Measurements from ENCODE around the gene PDE4D. TPM values are rescaled to one million over a fixed set of nuclear protein-coding genes. Genes with fewer than 3 reads are reported as not detected.

The PDE4D gene
- total and polyA plus RNA-seq, 3 experiments from 2014 or later = 5.6 to 18.3 (median 17.7) TPM

DNA sequence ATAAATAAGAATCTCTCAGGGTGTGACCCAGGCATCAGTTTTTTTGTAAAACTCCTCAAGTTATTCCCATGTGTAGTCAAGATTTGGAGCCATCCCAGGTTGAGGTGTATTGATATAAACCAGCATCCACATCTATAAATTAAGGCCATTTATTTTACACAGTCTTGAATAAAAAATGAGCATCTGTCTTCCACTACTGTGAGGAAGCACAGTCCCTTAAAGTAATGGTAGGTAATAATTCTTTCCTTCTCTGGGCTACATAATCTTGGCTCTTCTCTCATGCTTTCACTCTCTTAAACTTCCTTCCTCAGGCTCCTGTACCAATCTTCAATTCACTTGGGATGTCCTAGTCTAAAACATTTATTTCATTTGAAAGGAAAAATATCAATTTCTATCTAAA is 110.3 kb downstream of the PDE4D start:
- no peak overlapping the region for H3K27ac ChIP-seq (ENCODE audit: low read depth, low read length)
- POLR2A ChIA-PET = no interaction called here
- H3K4me1 ChIP-seq (ENCODE audit: insufficient read depth, low read length) = no peaks in the 10 kb centered on the region
- no peaks in the 10 kb centered on the region for H3K36me3 ChIP-seq (ENCODE audit: insufficient read depth, low read length)
- Mint-ChIP-seq H3K4me1 (no peaks in the 10 kb centered on the region), H3K4me3 (no peak overlapping the region), H3K9me3 (peaks cover 0 to 2% (median 0%) of the 10 kb centered on the region in 5 donors), H3K36me3 (no peaks in the 10 kb centered on the region), H3K27ac (no peak overlapping the region), H3K27me3 (peaks cover 4 to 7% of the 10 kb centered on the region in 2 donors)
- H3K4me3 ChIP-seq (ENCODE audit: low read length) = no peak overlapping the region
- H3K27me3 ChIP-seq (ENCODE audit: insufficient read depth, low read length, poor library complexity, severe bottlenecking) = no peaks in the 10 kb centered on the region
- no peaks in the 10 kb centered on the region for H3K9me3 ChIP-seq (ENCODE audit: low read length)
- no peak for DNase-seq
- CTCF ChIA-PET = no interaction called here

DNA sequence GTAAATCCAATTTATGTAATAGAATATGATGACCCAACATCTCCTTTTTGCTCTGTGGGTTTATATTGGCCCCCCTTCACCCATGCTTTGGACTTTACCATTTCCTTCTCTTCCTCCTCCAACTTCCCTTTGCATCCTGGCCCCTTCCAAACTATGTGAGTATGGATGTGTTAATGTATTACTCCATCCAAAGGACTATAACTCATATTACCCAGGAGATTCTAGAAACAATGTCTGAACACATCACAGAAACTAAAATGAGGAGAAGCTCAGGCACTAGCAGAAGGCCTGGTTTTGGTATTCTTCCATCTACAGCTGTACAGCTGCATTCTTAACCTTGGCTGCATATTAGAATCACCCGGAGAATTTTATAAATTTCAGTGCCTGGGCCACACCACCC is 110.7 kb downstream of the PDE4D start:
- Mint-ChIP-seq H3K36me3 (no peaks in the 10 kb centered on the region), H3K27me3 (peaks cover 0 to 5% of the 10 kb centered on the region in 2 donors), H3K4me3 (no peak overlapping the region), H3K4me1 (no peaks in the 10 kb centered on the region), H3K27ac (no peak overlapping the region), H3K9me3 (peaks cover 0 to 2% (median 0%) of the 10 kb centered on the region in 5 donors)
- ChIA-PET CTCF (no interaction called here), POLR2A (no interaction called here)
- H3K27me3 ChIP-seq (ENCODE audit: insufficient read depth, low read length, poor library complexity, severe bottlenecking) = no peaks in the 10 kb centered on the region
- no peak for DNase-seq
- H3K27ac ChIP-seq (ENCODE audit: low read depth, low read length) = no peak overlapping the region
- H3K36me3 ChIP-seq (ENCODE audit: insufficient read depth, low read length) = no peaks in the 10 kb centered on the region
- H3K4me3 ChIP-seq (ENCODE audit: low read length) = no peak overlapping the region
- H3K4me1 ChIP-seq (ENCODE audit: insufficient read depth, low read length) = no peaks in the 10 kb centered on the region
- H3K9me3 ChIP-seq (ENCODE audit: low read length) = no peaks in the 10 kb centered on the region

DNA sequence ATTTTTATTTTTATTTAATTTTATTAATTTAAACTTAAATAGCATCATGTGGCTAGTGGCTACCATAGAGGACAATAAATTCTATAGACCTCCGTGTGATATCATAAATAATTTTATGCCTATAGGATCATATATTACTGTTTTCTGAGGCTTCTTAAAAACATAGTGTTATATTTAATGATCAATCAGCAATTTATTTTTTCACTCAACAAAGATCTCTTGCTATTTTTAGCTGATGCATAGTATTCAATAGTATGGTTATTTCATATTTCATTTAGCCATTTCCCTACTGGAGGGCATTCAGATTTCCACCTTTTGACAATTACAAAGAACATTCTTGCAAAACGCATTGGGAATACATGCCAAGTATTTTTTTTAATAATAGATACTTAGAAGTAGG is 114.1 kb downstream of the PDE4D start:
- Mint-ChIP-seq H3K27me3 (peaks cover 0 to 7% of the 10 kb centered on the region in 2 donors), H3K4me1 (no peaks in the 10 kb centered on the region), H3K9me3 (peaks cover 0 to 2% (median 0%) of the 10 kb centered on the region in 5 donors), H3K36me3 (no peaks in the 10 kb centered on the region), H3K27ac (no peak overlapping the region), H3K4me3 (no peak overlapping the region)
- Histone ChIP-seq H3K4me1 (ENCODE audit: insufficient read depth, low read length) (no peaks in the 10 kb centered on the region), H3K4me3 (ENCODE audit: low read length) (no peak overlapping the region), H3K36me3 (ENCODE audit: insufficient read depth, low read length) (no peaks in the 10 kb centered on the region), H3K9me3 (ENCODE audit: low read length) (no peaks in the 10 kb centered on the region), H3K27ac (ENCODE audit: low read depth, low read length) (no peak overlapping the region), H3K27me3 (ENCODE audit: insufficient read depth, low read length, poor library complexity, severe bottlenecking) (no peaks in the 10 kb centered on the region)
- CTCF ChIA-PET = no interaction called here
- no peak for DNase-seq
- POLR2A ChIA-PET = no interaction called here

DNA sequence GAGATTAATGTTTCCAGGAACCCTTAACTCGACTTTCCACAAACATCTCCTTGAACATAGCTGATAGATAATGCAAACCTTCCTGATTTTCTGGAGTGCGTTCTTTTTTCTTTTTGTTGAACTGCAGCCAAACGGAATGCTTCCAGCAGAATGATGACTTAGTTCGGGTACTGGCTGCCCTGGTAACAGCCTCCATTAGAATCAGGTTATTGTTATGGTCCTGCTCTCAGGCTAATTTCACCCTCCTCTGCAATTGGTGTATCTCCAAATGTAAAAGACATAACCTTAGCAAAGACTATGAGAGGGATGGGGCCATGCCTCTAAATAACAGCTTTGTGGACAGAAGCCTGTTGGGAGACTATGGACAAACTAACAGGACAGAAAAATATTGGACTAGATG is 116.5 kb downstream of the PDE4D start:
- H3K27ac Mint-ChIP-seq = no peak overlapping the region
- no peaks in the 10 kb centered on the region for H3K36me3 Mint-ChIP-seq
- Histone ChIP-seq H3K27ac (ENCODE audit: low read depth, low read length) (no peak overlapping the region), H3K4me1 (ENCODE audit: insufficient read depth, low read length) (no peaks in the 10 kb centered on the region), H3K9me3 (ENCODE audit: low read length) (no peaks in the 10 kb centered on the region), H3K4me3 (ENCODE audit: low read length) (no peak overlapping the region), H3K27me3 (ENCODE audit: insufficient read depth, low read length, poor library complexity, severe bottlenecking) (no peaks in the 10 kb centered on the region), H3K36me3 (ENCODE audit: insufficient read depth, low read length) (no peaks in the 10 kb centered on the region)
- no peak overlapping the region for H3K4me3 Mint-ChIP-seq
- POLR2A ChIA-PET = no interaction called here
- no peak for DNase-seq
- CTCF ChIA-PET = no interaction called here
- peaks cover 0 to 7% of the 10 kb centered on the region in 2 donors for H3K27me3 Mint-ChIP-seq
- no peaks in the 10 kb centered on the region for H3K4me1 Mint-ChIP-seq
- H3K9me3 Mint-ChIP-seq = no peaks in the 10 kb centered on the region

DNA sequence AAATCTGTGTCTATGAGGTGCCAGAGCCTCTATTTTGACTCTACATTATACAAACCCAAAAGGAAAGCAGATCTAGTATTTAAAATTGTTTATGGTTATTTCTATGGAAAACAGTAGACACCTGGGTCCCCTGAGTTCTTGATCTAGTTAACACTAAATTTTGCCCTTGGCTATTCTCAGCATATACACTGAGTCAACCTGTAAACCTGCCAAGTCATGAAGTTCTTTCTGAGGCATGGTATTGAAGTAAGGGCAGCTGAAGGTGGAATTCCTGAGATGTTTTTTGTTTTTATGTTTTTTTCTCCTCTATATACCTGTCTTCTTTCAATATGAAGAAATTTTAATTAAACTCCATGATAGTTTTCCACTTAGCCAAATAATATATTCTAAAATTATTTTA is 120.2 kb downstream of the PDE4D start:
- H3K36me3 ChIP-seq (ENCODE audit: insufficient read depth, low read length) = no peaks in the 10 kb centered on the region
- no peak for DNase-seq
- no peaks in the 10 kb centered on the region for H3K9me3 Mint-ChIP-seq
- H3K4me1 ChIP-seq (ENCODE audit: insufficient read depth, low read length) = no peaks in the 10 kb centered on the region
- ChIA-PET POLR2A (no interaction called here), CTCF (no interaction called here)
- no peak overlapping the region for H3K4me3 ChIP-seq (ENCODE audit: low read length)
- H3K27ac Mint-ChIP-seq = no peak overlapping the region
- H3K4me3 Mint-ChIP-seq = no peak overlapping the region
- no peaks in the 10 kb centered on the region for H3K36me3 Mint-ChIP-seq
- no peak overlapping the region for H3K27ac ChIP-seq (ENCODE audit: low read depth, low read length)
- H3K9me3 ChIP-seq (ENCODE audit: low read length) = no peaks in the 10 kb centered on the region
- peaks cover 7 to 10% (median 7%) of the 10 kb centered on the region in 3 donors for H3K4me1 Mint-ChIP-seq
- H3K27me3 ChIP-seq (ENCODE audit: insufficient read depth, low read length, poor library complexity, severe bottlenecking) = peaks cover 2% of the 10 kb centered on the region
- peaks cover 7 to 30% of the 10 kb centered on the region in 2 donors for H3K27me3 Mint-ChIP-seq

GRCh38 chr5:59772757-59773156 is 120.8 kb downstream of the PDE4D start:
- H3K4me1 Mint-ChIP-seq = peaks cover 7 to 14% (median 11%) of the 10 kb centered on the region in 3 donors
- H3K36me3 Mint-ChIP-seq = no peaks in the 10 kb centered on the region
- Histone ChIP-seq H3K27ac (ENCODE audit: low read depth, low read length) (no peak overlapping the region), H3K27me3 (ENCODE audit: insufficient read depth, low read length, poor library complexity, severe bottlenecking) (peaks cover 4% of the 10 kb centered on the region), H3K36me3 (ENCODE audit: insufficient read depth, low read length) (no peaks in the 10 kb centered on the region), H3K9me3 (ENCODE audit: low read length) (no peaks in the 10 kb centered on the region), H3K4me1 (ENCODE audit: insufficient read depth, low read length) (no peaks in the 10 kb centered on the region), H3K4me3 (ENCODE audit: low read length) (no peak overlapping the region)
- H3K4me3 Mint-ChIP-seq = no peak overlapping the region
- no peaks in the 10 kb centered on the region for H3K9me3 Mint-ChIP-seq
- H3K27me3 Mint-ChIP-seq = peaks cover 9 to 36% of the 10 kb centered on the region in 2 donors
- POLR2A ChIA-PET = no interaction called here
- H3K27ac Mint-ChIP-seq = no peak overlapping the region
- no peak for DNase-seq
- CTCF ChIA-PET = no interaction called here

DNA sequence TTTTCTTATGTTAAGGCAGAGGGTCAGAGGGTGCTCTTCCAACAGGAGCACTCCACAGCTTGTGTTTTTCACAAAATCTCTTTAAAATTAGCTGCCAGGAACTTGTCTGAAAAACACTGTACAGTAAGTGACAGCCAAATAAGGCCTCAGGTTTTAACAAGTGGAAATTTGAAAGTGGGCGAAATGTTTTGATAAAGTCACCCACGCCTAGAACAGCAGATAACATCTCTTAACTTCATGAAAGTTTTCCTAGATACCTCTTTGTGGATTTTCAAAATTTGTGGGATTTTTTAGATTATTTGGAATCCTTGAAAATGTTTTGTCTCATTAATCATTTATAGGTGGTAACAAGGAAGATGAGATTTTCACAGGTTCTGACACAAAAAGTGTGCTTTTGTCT is 121.3 kb downstream of the PDE4D start:
- H3K4me1 Mint-ChIP-seq = peaks cover 7 to 14% (median 11%) of the 10 kb centered on the region in 3 donors
- Histone ChIP-seq H3K27ac (ENCODE audit: low read depth, low read length) (no peak overlapping the region), H3K36me3 (ENCODE audit: insufficient read depth, low read length) (no peaks in the 10 kb centered on the region), H3K9me3 (ENCODE audit: low read length) (no peaks in the 10 kb centered on the region), H3K4me1 (ENCODE audit: insufficient read depth, low read length) (no peaks in the 10 kb centered on the region), H3K27me3 (ENCODE audit: insufficient read depth, low read length, poor library complexity, severe bottlenecking) (peaks cover 4% of the 10 kb centered on the region), H3K4me3 (ENCODE audit: low read length) (no peak overlapping the region)
- H3K36me3 Mint-ChIP-seq = no peaks in the 10 kb centered on the region
- H3K9me3 Mint-ChIP-seq = no peaks in the 10 kb centered on the region
- DNase-seq = no peak
- POLR2A ChIA-PET = no interaction called here
- CTCF ChIA-PET = no interaction called here
- peaks cover 15 to 40% of the 10 kb centered on the region in 2 donors for H3K27me3 Mint-ChIP-seq
- no peak overlapping the region for H3K27ac Mint-ChIP-seq
- H3K4me3 Mint-ChIP-seq = no peak overlapping the region

- H3K9me3 Mint-ChIP-seq = no peaks in the 10 kb centered on the region
- no peak overlapping the region for H3K4me3 ChIP-seq (ENCODE audit: low read length)
- H3K27ac Mint-ChIP-seq = no peak overlapping the region
Observed at GRCh38 chr5:59770953-59771352, 122.6 kb downstream of the PDE4D start.

GRCh38 chr5:59769832-59770231 is 123.7 kb downstream of the PDE4D start:
- ChIA-PET CTCF (interaction anchor here (1.5 kb wide), 1 partner anchor 8 kb away, joined by 3 read pairs; no protein-coding TSS in a partner anchor), POLR2A (no interaction called here)
- H3K4me3 Mint-ChIP-seq = no peak overlapping the region
- H3K36me3 Mint-ChIP-seq = no peaks in the 10 kb centered on the region
- Histone ChIP-seq H3K4me3 (ENCODE audit: low read length) (no peak overlapping the region), H3K27me3 (ENCODE audit: insufficient read depth, low read length, poor library complexity, severe bottlenecking) (peaks cover 4% of the 10 kb centered on the region), H3K36me3 (ENCODE audit: insufficient read depth, low read length) (no peaks in the 10 kb centered on the region), H3K27ac (ENCODE audit: low read depth, low read length) (no peak overlapping the region), H3K9me3 (ENCODE audit: low read length) (no peaks in the 10 kb centered on the region), H3K4me1 (ENCODE audit: insufficient read depth, low read length) (no peaks in the 10 kb centered on the region)
- H3K27me3 Mint-ChIP-seq = peaks cover 18 to 49% of the 10 kb centered on the region in 2 donors
- no peaks in the 10 kb centered on the region for H3K9me3 Mint-ChIP-seq
- DNase-seq = no peak
- peaks cover 7 to 14% (median 11%) of the 10 kb centered on the region in 3 donors for H3K4me1 Mint-ChIP-seq
- no peak overlapping the region for H3K27ac Mint-ChIP-seq

More at GRCh38 chr5:59770953-59771352, 122.6 kb downstream of the PDE4D start:
- CTCF ChIA-PET = no interaction called here
- no peaks in the 10 kb centered on the region for H3K9me3 ChIP-seq (ENCODE audit: low read length)
- no peak for DNase-seq
- H3K4me1 Mint-ChIP-seq = peaks cover 7 to 14% (median 11%) of the 10 kb centered on the region in 3 donors
- POLR2A ChIA-PET = no interaction called here
- H3K36me3 Mint-ChIP-seq = no peaks in the 10 kb centered on the region
- H3K4me3 Mint-ChIP-seq = no peak overlapping the region
- no peaks in the 10 kb centered on the region for H3K4me1 ChIP-seq (ENCODE audit: insufficient read depth, low read length)
- H3K36me3 ChIP-seq (ENCODE audit: insufficient read depth, low read length) = no peaks in the 10 kb centered on the region
- H3K27me3 ChIP-seq (ENCODE audit: insufficient read depth, low read length, poor library complexity, severe bottlenecking) = peaks cover 4% of the 10 kb centered on the region
- H3K27me3 Mint-ChIP-seq = peaks cover 16 to 51% of the 10 kb centered on the region in 2 donors
- H3K27ac ChIP-seq (ENCODE audit: low read depth, low read length) = no peak overlapping the region
